ENCODE results near the gene TNN.
"Not testable (repeated sequence)": the region's sequence is repeated elsewhere in the genome, so short reads cannot be mapped to it uniquely, and the experiment has no call there.

DNA sequence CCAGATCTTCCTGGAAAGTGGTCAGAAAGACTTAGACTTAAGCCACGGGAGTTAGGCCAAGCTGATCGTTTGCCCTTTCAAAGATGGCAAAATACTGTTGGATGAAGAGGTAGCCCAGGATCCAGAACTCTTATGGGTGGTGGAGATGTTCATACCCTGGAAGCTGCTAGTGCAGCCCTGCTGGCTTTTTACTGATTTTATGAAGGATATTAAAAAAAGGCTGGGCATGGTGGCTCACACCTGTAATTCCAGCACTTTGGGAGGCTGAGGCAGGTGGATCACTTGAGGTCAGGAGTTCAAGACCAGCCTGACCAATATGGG is 43.8 kb upstream of the TNN start:
- TF ChIP-seq, protein P1, sequence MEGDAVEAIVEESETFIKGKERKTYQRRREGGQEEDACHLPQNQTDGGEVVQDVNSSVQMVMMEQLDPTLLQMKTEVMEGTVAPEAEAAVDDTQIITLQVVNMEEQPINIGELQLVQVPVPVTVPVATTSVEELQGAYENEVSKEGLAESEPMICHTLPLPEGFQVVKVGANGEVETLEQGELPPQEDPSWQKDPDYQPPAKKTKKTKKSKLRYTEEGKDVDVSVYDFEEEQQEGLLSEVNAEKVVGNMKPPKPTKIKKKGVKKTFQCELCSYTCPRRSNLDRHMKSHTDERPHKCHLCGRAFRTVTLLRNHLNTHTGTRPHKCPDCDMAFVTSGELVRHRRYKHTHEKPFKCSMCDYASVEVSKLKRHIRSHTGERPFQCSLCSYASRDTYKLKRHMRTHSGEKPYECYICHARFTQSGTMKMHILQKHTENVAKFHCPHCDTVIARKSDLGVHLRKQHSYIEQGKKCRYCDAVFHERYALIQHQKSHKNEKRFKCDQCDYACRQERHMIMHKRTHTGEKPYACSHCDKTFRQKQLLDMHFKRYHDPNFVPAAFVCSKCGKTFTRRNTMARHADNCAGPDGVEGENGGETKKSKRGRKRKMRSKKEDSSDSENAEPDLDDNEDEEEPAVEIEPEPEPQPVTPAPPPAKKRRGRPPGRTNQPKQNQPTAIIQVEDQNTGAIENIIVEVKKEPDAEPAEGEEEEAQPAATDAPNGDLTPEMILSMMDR (conservative IDR thresholded peaks at IDR 0.05; ENCODE audit: low read depth, low read length): not testable (repeated sequence)
- TF ChIP-seq EZH2 (IDR thresholded peaks at IDR 0.05; ENCODE audit: low read length, unreplicated experiment); EZH2phosphoT487 (IDR thresholded peaks at IDR 0.05; ENCODE audit: borderline replicate concordance, low read length): not testable (repeated sequence)
